MM.1S (cell line): Measurements from ENCODE around the gene TRAPPC6A.

Experiments
- DNase-seq: peaks from one replicate; pipeline ENCODE4 v3.0.0-alpha.2; 2015
- H2AFZ ChIP-seq: fragments of 300-600 bp; sonication (generic); 2 replicates; pipeline ENCODE4 v1.6.0; 2016; ENCODE audit warnings: antibody characterized with exemption, low read length
- H3F3A ChIP-seq: fragments of 300-600 bp; sonication (generic); 2 replicates; pipeline ENCODE4 v1.6.1; 2016; ENCODE audit warnings: mild to moderate bottlenecking, antibody characterized with exemption, low read length, moderate library complexity, mixed read lengths; ENCODE audit not compliant: insufficient read depth
- H3K27ac ChIP-seq: fragments of 300-600 bp; sonication (generic); 2 replicates; pipeline ENCODE4 v1.5.1; 2016; ENCODE audit warnings: mild to moderate bottlenecking, low read length
- H3K27me3 ChIP-seq: fragments of 300-600 bp; sonication (generic); replicated peaks from 2 replicates; pipeline ENCODE4 v1.6.0; 2016; ENCODE audit warnings: low read length; ENCODE audit not compliant: insufficient read depth
- H3K36me3 ChIP-seq: fragments of 300-600 bp; sonication (generic); replicated peaks from 2 replicates; pipeline ENCODE4 v1.6.1; 2016; ENCODE audit warnings: mild to moderate bottlenecking, low read length, mixed read lengths; ENCODE audit not compliant: insufficient read depth
- H3K4me1 ChIP-seq: fragments of 300-600 bp; sonication (generic); 2 replicates; pipeline ENCODE4 v1.6.1; 2016; ENCODE audit warnings: low read length, mixed read lengths
- H3K4me2 ChIP-seq: fragments of 300-600 bp; sonication (generic); 2 replicates; pipeline ENCODE4 v1.6.0; 2016; ENCODE audit warnings: low read depth, low read length
- H3K4me3 ChIP-seq: fragments of 300-600 bp; sonication (generic); 2 replicates; pipeline ENCODE4 v1.5.1; 2016; ENCODE audit warnings: low read length, mixed read lengths
- H3K79me2 ChIP-seq: fragments of 300-600 bp; sonication (generic); 2 replicates; pipeline ENCODE4 v1.6.1; 2016; ENCODE audit warnings: mixed run types, low read length, mixed read lengths
- H3K9ac ChIP-seq: fragments of 300-600 bp; sonication (generic); 2 replicates; pipeline ENCODE4 v1.6.1; 2016; ENCODE audit warnings: low read length, mixed read lengths
- H3K9me2 ChIP-seq: fragments of 300-600 bp; sonication (generic); replicated peaks from 2 replicates; pipeline ENCODE4 v1.6.1; 2016; ENCODE audit warnings: mild to moderate bottlenecking, low read length, mixed read lengths; ENCODE audit not compliant: insufficient read depth
- H3K9me3 ChIP-seq: fragments of 300-600 bp; sonication (generic); replicated peaks from 2 replicates; pipeline ENCODE4 v1.6.1; 2016; ENCODE audit warnings: mild to moderate bottlenecking, low read length, mixed read lengths; ENCODE audit not compliant: insufficient read depth
- H4K20me1 ChIP-seq: fragments of 300-600 bp; sonication (generic); 2 replicates; pipeline ENCODE4 v1.6.1; 2016; ENCODE audit warnings: mild to moderate bottlenecking, low read length, moderate library complexity, mixed read lengths; ENCODE audit not compliant: insufficient read depth
- CTCF ChIP-seq: fragments of 300-600 bp; sonication (generic); IDR thresholded peaks from 2 replicates; pipeline ENCODE4 v1.5.1; 2016; ENCODE audit warnings: antibody characterized with exemption, low read length, mixed read lengths
- EZH2 ChIP-seq: fragments of 300-600 bp; sonication (generic); optimal IDR thresholded peaks from 2 replicates; pipeline ENCODE3; 2017; ENCODE audit warnings: low read depth, mild to moderate bottlenecking, antibody characterized with exemption, low read length, mixed read lengths
- EZH2phosphoT487 ChIP-seq: fragments of 300-600 bp; sonication (generic); IDR thresholded peaks from 2 replicates; pipeline ENCODE4 v1.6.1; 2018; ENCODE audit warnings: antibody characterized with exemption, low read length

TRAPPC6A gene

GRCh38 chr19:45170146-45171106 is 7.6 kb downstream of the TRAPPC6A start:
- Histone ChIP-seq H3K27ac (no peak overlapping the region), H3K4me3 (no peak overlapping the region), H3K9me2 (no peaks in the 10 kb centered on the region), H2AFZ (no peak overlapping the region), H3K4me1 (peaks cover 4% of the 10 kb centered on the region; the same call in 1 of the 2 replicates), H3K9me3 (no peaks in the 10 kb centered on the region), H3K27me3 (no peaks in the 10 kb centered on the region), H4K20me1 (no peaks in the 10 kb centered on the region), H3K4me2 (no peak overlapping the region), H3K79me2 (no peaks in the 10 kb centered on the region), H3K9ac (no peak overlapping the region), H3K36me3 (no peaks in the 10 kb centered on the region), H3F3A (no peaks in the 10 kb centered on the region)
- TF ChIP-seq EZH2phosphoT487 (no peak), EZH2 (no peak), CTCF (no peak)
- DNase-seq, result no peak

- H3K9me3 ChIP-seq, result no peaks in the 10 kb centered on the region
- H3K4me2 ChIP-seq, result no peak overlapping the region
- H3K36me3 ChIP-seq, result no peaks in the 10 kb centered on the region
- no peak overlapping the region for H3K4me3 ChIP-seq
- H4K20me1 ChIP-seq, result no peaks in the 10 kb centered on the region
- H3K4me1 ChIP-seq, result peaks cover 4% of the 10 kb centered on the region; the same call in 1 of the 2 replicates
- H2AFZ ChIP-seq, result no peak overlapping the region
- H3F3A ChIP-seq, result no peaks in the 10 kb centered on the region
- no peak overlapping the region for H3K9ac ChIP-seq
- H3K27ac ChIP-seq, result no peak overlapping the region
- no peaks in the 10 kb centered on the region for H3K27me3 ChIP-seq
- no peaks in the 10 kb centered on the region for H3K9me2 ChIP-seq
- no peaks in the 10 kb centered on the region for H3K79me2 ChIP-seq
- TF ChIP-seq EZH2phosphoT487 (no peak), EZH2 (no peak), CTCF (no peak)
- DNase-seq, result no peak
Observed at GRCh38 chr19:45169602-45170001, 8.4 kb downstream of the TRAPPC6A start.

GRCh38 chr19:45168767-45169351 is 9.2 kb downstream of the TRAPPC6A start:
- H3K4me2 ChIP-seq, result no peak overlapping the region
- H3K4me3 ChIP-seq, result no peak overlapping the region
- H3K9me3 ChIP-seq, result no peaks in the 10 kb centered on the region
- H3K9ac ChIP-seq, result no peak overlapping the region
- H3K4me1 ChIP-seq, result peaks cover 4% of the 10 kb centered on the region; the same call in 1 of the 2 replicates
- no peak for DNase-seq
- no peaks in the 10 kb centered on the region for H3K9me2 ChIP-seq
- no peak overlapping the region for H3K27ac ChIP-seq
- no peaks in the 10 kb centered on the region for H3K79me2 ChIP-seq
- no peaks in the 10 kb centered on the region for H3K27me3 ChIP-seq
- no peaks in the 10 kb centered on the region for H3F3A ChIP-seq
- no peaks in the 10 kb centered on the region for H3K36me3 ChIP-seq
- TF ChIP-seq EZH2 (no peak), CTCF (no peak), EZH2phosphoT487 (no peak)
- no peak overlapping the region for H2AFZ ChIP-seq
- H4K20me1 ChIP-seq, result no peaks in the 10 kb centered on the region
